GM12801 (cell line): Measurements from ENCODE around the gene PPP1R13B.
A peak's percentile ranks its signal among the peaks of the same experiment; 100 is the strongest.

Source experiments
- TF ChIP-seq, protein P1 (sequence below): IDR thresholded peaks from one replicate; pipeline ENCODE4 v1.5.1; 2011; ENCODE audit warnings: control low read depth; ENCODE audit not compliant: insufficient read length; ENCODE audit errors: extremely low read depth

PPP1R13B gene

DNA sequence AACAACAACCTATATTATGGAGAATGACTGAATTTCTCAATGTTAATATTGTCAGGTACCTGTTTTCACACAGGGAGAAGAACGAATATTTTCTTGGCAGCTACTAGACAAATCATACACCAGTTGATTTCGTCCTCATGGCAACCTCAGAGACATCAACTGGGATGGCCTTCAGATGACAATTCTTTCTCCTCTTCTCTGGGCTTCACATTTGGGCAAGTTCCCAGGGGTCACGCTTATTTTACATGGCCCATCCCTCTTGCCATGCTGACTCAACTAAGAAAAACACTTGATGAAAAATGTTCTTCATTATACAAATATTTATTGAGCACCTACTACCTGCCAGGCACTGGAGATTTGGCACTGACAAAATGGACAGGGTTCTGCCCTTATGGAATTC is 29.0 kb downstream of the PPP1R13B start:
- TF ChIP-seq, protein P1, sequence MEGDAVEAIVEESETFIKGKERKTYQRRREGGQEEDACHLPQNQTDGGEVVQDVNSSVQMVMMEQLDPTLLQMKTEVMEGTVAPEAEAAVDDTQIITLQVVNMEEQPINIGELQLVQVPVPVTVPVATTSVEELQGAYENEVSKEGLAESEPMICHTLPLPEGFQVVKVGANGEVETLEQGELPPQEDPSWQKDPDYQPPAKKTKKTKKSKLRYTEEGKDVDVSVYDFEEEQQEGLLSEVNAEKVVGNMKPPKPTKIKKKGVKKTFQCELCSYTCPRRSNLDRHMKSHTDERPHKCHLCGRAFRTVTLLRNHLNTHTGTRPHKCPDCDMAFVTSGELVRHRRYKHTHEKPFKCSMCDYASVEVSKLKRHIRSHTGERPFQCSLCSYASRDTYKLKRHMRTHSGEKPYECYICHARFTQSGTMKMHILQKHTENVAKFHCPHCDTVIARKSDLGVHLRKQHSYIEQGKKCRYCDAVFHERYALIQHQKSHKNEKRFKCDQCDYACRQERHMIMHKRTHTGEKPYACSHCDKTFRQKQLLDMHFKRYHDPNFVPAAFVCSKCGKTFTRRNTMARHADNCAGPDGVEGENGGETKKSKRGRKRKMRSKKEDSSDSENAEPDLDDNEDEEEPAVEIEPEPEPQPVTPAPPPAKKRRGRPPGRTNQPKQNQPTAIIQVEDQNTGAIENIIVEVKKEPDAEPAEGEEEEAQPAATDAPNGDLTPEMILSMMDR: no peak

DNA sequence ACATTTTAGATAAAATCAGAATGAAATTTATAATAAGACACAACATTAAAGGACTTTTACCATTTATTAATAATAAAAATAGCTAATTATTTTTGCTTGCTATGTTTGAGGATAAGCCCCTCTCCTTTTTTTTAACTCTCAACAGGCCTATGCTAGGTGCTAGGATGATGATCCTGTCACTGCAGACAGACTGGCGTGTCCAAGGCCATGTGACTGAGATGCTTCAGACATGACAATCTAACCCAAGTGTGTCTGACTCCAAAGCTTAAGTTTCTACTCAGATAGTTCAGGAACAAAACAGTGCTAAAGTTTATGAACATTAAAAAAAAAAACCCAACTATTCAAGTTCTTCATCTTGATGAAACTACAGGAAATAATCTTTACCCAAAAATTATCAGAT is 29.8 kb downstream of the PPP1R13B start:
- TF ChIP-seq, protein P1: no peak

DNA sequence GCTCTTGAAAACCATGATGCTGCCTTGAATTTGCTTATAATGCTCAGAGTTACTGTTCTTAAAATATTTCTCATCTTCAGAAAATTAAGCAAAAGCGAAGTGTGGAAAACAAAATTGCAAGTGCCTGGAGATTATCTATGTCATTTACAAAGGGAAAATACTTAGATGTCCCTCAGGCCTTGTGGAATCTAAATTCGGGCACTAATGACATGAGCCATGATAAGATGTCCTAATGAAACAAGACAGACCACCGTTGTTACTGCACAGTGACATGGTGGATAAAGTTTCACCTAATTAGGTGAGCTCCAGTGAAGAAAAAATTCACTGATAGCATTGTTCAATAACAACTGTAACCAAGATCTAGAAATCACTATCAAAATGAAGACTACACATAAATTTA is 30.4 kb downstream of the PPP1R13B start:
- TF ChIP-seq, protein P1: no peak

DNA sequence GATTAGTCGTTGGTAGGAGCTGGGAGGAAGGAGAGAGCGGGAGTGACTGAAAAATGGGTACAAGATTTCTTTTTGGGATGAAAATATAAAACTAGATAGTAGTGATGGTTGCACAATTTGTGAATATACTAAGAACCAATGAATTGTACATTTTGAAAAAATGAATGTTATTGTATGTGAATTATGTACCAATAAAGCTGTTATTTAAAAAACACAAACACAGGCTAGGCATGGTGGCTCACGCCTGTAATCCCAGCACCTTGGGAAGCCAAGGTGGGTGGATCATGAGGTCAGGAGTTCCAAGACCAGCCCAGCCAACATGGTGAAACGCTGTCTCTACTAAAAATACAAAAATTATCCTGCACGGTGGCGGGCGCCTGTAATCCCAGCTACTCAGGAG is 32.1 kb downstream of the PPP1R13B start:
- TF ChIP-seq, protein P1: no peak

DNA sequence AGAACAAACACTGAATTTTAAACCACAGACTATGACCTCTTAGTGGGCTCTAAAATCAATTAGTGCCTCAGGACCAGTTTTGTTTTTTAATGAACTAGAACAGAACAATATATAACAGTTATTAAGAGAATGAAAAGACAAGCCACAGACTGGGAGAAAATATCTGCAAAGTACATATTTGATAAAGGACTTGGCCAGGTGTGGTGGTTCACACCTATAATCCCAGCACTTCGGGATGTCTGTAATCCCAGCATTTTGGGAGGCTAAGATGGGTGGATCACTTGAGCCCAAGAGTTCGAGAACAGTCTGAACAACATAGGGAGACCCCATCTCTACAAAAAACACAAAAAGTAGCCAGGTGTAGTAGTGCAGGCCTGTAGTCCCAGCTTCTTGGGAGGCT is 36.2 kb downstream of the PPP1R13B start:
- TF ChIP-seq, protein P1: no peak

DNA sequence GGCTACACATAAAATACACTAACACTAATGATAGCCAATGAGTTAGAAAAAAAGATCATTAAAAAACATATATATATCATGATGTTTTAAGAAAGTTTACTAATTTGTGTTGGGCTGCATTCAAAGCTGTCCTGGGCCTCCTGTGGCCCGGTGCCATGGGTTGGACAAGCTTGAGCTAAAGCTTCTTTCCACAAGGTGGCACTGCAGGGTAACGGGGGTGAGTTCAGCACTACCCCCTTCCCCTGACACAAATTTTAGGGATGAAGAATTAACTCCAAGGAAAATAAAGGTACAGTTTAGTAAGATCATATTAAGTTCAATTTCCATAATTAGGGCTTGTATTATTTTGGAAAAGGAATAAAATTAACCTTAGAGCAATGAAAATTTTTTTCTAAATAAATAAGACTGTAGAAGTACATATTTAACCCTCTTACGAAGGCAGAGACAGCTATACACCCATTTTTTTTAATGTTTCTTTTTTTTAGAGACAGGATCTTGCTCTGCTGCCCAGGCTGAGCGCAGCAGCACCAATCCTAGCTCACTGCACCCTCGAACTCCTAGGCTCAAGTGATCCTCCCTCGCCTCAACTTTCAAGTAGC is 38.9 kb downstream of the PPP1R13B start:
- TF ChIP-seq, protein P1: peak; percentile 6

DNA sequence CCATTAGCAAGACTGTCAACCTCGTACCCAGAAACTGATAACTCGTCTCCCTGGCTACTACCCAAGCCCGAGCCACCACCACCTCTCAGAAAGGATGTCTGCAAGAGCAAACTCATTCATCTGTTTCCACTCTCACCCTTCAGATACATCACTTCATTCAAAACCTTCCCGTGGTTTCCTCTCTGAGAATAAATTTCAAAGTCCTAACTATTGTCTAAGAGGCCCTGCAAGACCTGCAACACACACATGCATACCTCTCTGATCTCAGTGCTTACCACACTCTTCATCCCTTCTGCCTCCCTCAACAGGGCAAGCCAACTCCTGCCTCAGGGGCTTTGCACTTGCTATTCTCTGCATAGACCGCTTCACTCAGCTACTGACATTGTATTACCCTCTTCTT is 40.6 kb downstream of the PPP1R13B start:
- TF ChIP-seq, protein P1: no peak
